Measurements from ENCODE around the gene BOLA3. TPM values are rescaled to one million over a fixed set of nuclear protein-coding genes. Genes with fewer than 3 reads are reported as not detected.

BOLA3 gene
- total and polyA plus RNA-seq, 2 of the 4 experiments (the other 2 are of a cell fraction) = 13.3 to 39.5 TPM

DNA sequence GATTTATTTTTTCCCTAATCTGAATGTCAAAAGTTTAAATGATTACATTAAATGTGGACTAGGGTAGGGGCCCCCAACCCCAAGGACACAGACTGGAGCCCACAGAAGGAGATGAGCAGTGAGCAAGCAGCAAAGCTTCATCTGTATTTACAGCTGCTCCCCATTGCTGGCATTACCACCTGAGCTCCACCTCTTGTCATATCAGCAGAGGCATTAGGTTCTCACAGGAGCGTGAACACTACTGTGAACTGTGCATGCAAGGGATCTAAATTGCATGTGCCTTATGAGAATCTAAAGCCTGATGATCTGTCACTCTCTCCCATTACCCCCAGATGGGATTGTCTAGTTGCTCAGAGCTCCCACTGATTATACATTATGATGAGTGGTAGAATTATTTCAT is 27.2 kb upstream of the BOLA3 start:
- Histone ChIP-seq H3K9me1 (ENCODE audit: insufficient read depth, low read length) (peaks cover 3% of the 10 kb centered on the region; the same call in 1 of the 2 replicates), H3K56ac (ENCODE audit: extremely low read depth, insufficient read depth, low read length) (no peak overlapping the region), H3K4me1 (ENCODE audit: control insufficient read depth, insufficient read depth, low read length) (0 out of 2 replicates have a peak, but pooled peaks cover 2% of the 10 kb centered on the region), H3K27ac (ENCODE audit: insufficient read depth, low read length) (no peak overlapping the region), H3K23ac (ENCODE audit: low read depth, low read length) (peak overlapping the region; percentile 60; the same call in 1 of the 2 replicates), H2BK15ac (ENCODE audit: low read depth, low read length) (no peak overlapping the region), H3K4ac (ENCODE audit: low read depth, low read length) (no peak overlapping the region), H4K5ac (ENCODE audit: low read depth, low read length) (no peak overlapping the region), H4K91ac (ENCODE audit: insufficient read depth, low read depth, low read length) (no peak overlapping the region), H3K4me3 (ENCODE audit: insufficient read depth, low read depth, low read length) (no peak overlapping the region), H2AK5ac (ENCODE audit: low read depth, low read length) (no peak overlapping the region), H3K9me3 (ENCODE audit: control insufficient read depth, insufficient read depth, low read length) (no peaks in the 10 kb centered on the region), H4K20me1 (ENCODE audit: insufficient read depth, low read length) (peaks cover 50% of the 10 kb centered on the region), H3K9ac (ENCODE audit: low read depth, low read length) (no peak overlapping the region), H3K36me3 (ENCODE audit: control insufficient read depth, insufficient read depth, low read length) (peaks cover 16% of the 10 kb centered on the region), H3K27me3 (ENCODE audit: control insufficient read depth, insufficient read depth, low read length) (no peaks in the 10 kb centered on the region), H3K4me2 (ENCODE audit: low read depth, low read length) (no peak overlapping the region), H3K18ac (ENCODE audit: low read depth, low read length) (no peak overlapping the region), H3K14ac (replicated peaks; ENCODE audit: low read depth, low read length) (no peak overlapping the region), H4K8ac (ENCODE audit: low read depth in 2 of 2, low read length in 2 of 2) (no peak overlapping the region), H2AK9ac (replicated peaks; ENCODE audit: low read depth, low read length, poor library complexity) (no peak overlapping the region), H2BK5ac (ENCODE audit: low read depth, low read length, poor library complexity, severe bottlenecking) (no peak overlapping the region), H2BK120ac (ENCODE audit: low read depth, low read length) (no peak overlapping the region), H2AFZ (replicated peaks; ENCODE audit: low read length, poor library complexity) (no peak overlapping the region), H3K79me1 (ENCODE audit: low read depth in 1 of 2, low read length in 2 of 2) (peaks cover 10 to 19% of the 10 kb centered on the region in 2 experiments), H2BK20ac (ENCODE audit: low read depth, low read length) (no peak overlapping the region)
- no peak for TF ChIP-seq CEBPB (IDR thresholded peaks at IDR 0.05; ENCODE audit: low read depth, low read length)
- TF ChIP-seq, protein P1, sequence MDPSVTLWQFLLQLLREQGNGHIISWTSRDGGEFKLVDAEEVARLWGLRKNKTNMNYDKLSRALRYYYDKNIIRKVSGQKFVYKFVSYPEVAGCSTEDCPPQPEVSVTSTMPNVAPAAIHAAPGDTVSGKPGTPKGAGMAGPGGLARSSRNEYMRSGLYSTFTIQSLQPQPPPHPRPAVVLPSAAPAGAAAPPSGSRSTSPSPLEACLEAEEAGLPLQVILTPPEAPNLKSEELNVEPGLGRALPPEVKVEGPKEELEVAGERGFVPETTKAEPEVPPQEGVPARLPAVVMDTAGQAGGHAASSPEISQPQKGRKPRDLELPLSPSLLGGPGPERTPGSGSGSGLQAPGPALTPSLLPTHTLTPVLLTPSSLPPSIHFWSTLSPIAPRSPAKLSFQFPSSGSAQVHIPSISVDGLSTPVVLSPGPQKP (IDR thresholded peaks at IDR 0.05; ENCODE audit: borderline replicate concordance, low read depth, low read length) = no peak
- TF ChIP-seq NFE2L2 (IDR thresholded peaks at IDR 0.05; ENCODE audit: low read depth, low read length) = no peak
- TF ChIP-seq CTCF (conservative IDR thresholded peaks at IDR 0.05; ENCODE audit: low read depth, low read length) = no peak
- no peak for TF ChIP-seq USF2 (IDR thresholded peaks at IDR 0.05; ENCODE audit: low read depth, low read length)
- no peak for TF ChIP-seq RFX5 (IDR thresholded peaks at IDR 0.05; ENCODE audit: low read depth, low read length)
- no peak for TF ChIP-seq MAZ (IDR thresholded peaks at IDR 0.05; ENCODE audit: borderline replicate concordance, low read depth, low read length)
- TF ChIP-seq POLR2A (IDR thresholded peaks at IDR 0.05; ENCODE audit: low read depth, low read length) = no peak
- TF ChIP-seq SMC3 (IDR thresholded peaks at IDR 0.05; ENCODE audit: low read depth, low read length) = no peak
- TF ChIP-seq RCOR1 (IDR thresholded peaks at IDR 0.05; ENCODE audit: insufficient replicate concordance, low read length) = no peak
- no peak for TF ChIP-seq MAFK (IDR thresholded peaks at IDR 0.05; ENCODE audit: low read depth, low read length)
- TF ChIP-seq FOS (IDR thresholded peaks at IDR 0.05; ENCODE audit: low read depth, low read length) = no peak
- TF ChIP-seq MXI1 (IDR thresholded peaks at IDR 0.05; ENCODE audit: borderline replicate concordance, low read depth, low read length) = no peak
- TF ChIP-seq RAD21 (IDR thresholded peaks at IDR 0.05; ENCODE audit: low read length) = no peak
- TF ChIP-seq BHLHE40 (IDR thresholded peaks at IDR 0.05; ENCODE audit: low read depth, low read length) = no peak
- no peak for TF ChIP-seq CHD1 (IDR thresholded peaks at IDR 0.05; ENCODE audit: low read depth, low read length)
- dilution Hi-C loops (cut with HindIII; ENCODE audit: low sequenced_read_pairs, unreplicated experiment) = no loop called here
- POLR2A ChIA-PET (ENCODE audit: unreplicated experiment) = no interaction called here
- in situ Hi-C loops (cut with MboI; ENCODE audit: low sequenced_read_pairs) = no loop called here
- no peak for ATAC-seq (ENCODE audit: low read depth)
- no TSS peak for BruUV-seq (replicated peaks)
- CTCF ChIA-PET = no interaction called here
- WGBS, 2 experiments (ENCODE audit: extremely low coverage in 2 of 2, insufficient read length in 1 of 2) = no CpG with 5 or more reads among the region's 1 CpG
- intact Hi-C loops (cut with micrococcal nuclease) = no loop called here
- no peak for DNase-seq
